C4-2B (cell line): ENCODE measurements around the gene EXOC3L4.

ENCODE experiments used
- CTCF ChIP-seq: fragments of 450-650 bp; conservative IDR thresholded peaks from 2 replicates; pipeline ENCODE4 v1.5.1; 2017; ENCODE audit warnings: mild to moderate bottlenecking
- ZFX ChIP-seq: fragments of 450-650 bp; IDR thresholded peaks from 2 replicates; pipeline ENCODE4 v1.6.1; 2017

DNA sequence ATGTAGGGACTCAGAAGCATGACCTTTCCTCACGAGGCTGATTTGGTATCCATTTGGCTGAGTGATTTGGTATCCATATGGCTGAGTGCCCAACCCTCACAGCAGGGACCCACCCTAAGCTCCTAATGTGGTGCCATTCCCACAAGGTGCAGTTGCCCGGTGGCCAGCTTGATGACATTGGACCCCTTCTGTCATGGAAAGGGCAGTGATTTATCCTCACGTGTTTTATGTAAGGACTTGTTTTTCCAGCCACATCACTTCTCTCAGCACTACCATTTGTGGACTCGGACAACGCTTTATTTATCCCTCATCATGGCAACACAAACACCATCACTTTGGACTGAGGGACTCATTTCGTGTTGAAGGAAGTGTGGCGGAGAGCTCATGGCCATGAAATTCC is 28.7 kb upstream of the EXOC3L4 start:
- TF ChIP-seq CTCF (no peak), ZFX (no peak)
